Vagina (tissue), 1 donor: ENCODE results near the gene RBP2. TPM values are rescaled to one million over a fixed set of nuclear protein-coding genes. Genes with fewer than 3 reads are reported as not detected.

Source experiments
- total RNA-seq: library from RNA; depleted of rRNA; stranded (reverse); fragments of >200 nt; gene quantifications from one replicate; pipeline ENCODE4 v1.2.3, GENCODE V29; 2016

The RBP2 gene
- total RNA-seq, 1 donor from 2014 or later = not detected

Other genes starting within 250 kb of the RBP2 start
- 45.7 TPM for gene MRPS22, start 132.5 kb downstream of the RBP2 start, total RNA-seq
- 67.0 TPM for gene COPB2, start 86.9 kb downstream of the RBP2 start, total RNA-seq
- gene RBP1, start 63.2 kb upstream of the RBP2 start, total RNA-seq = 19.9 TPM
- 17.4 TPM for gene NMNAT3, start 201.5 kb upstream of the RBP2 start, total RNA-seq